GM18951 (cell line): ENCODE data around the gene CT45A2.
"Not testable (repeated sequence)": the region's sequence is repeated elsewhere in the genome, so short reads cannot be mapped to it uniquely, and the experiment has no call there.

Source experiments
- in situ Hi-C: fragments of 300-500 bp; cut with MboI; formaldehyde crosslinking; loops from one replicate; pipeline ENCODE4 v1.12.0; 2022; ENCODE audit warnings: low sequenced_read_pairs, mixed read lengths, inconsistent platforms; ENCODE audit not compliant: unreplicated experiment

CT45A2 gene

GRCh38 chrX:135819912-135820311, at the start of gene CT45A2:
TSS of gene CT45A2 (minus strand) at chrX:135820012. CDS start at chrX:135816265, 3,747 bp downstream.
- in situ Hi-C loops: not testable (repeated sequence)

- in situ Hi-C loops: not testable (repeated sequence)
These were observed 34.6 kb upstream of the CT45A2 start, which contains the start of gene CT45A8 for GRCh38 chrX:135854438-135854837. TSS of gene CT45A8 (minus strand) at chrX:135854538. CDS start at chrX:135850783, 3,755 bp downstream.

- in situ Hi-C loops: not testable (repeated sequence)
These were observed 17.4 kb upstream of the CT45A2 start, which contains the start of gene CT45A7 for GRCh38 chrX:135837180-135837579. TSS of gene CT45A7 (minus strand) at chrX:135837280. CDS start at chrX:135833533, 3,747 bp downstream.

- in situ Hi-C loops: not testable (repeated sequence)
These were observed 17.1 kb downstream of the CT45A2 start, which contains the start of gene CT45A6 for GRCh38 chrX:135802687-135803086. TSS of gene CT45A6 (minus strand) at chrX:135802787. CDS start at chrX:135798993, 3,794 bp downstream.

GRCh38 chrX:135785403-135785802, 34.4 kb downstream of the CT45A2 start, which contains the start of gene CT45A5:
TSS of gene CT45A5 (minus strand) at chrX:135785503. CDS start at chrX:135781729, 3,774 bp downstream.
- in situ Hi-C loops: not testable (repeated sequence)

- in situ Hi-C loops: not testable (repeated sequence)
These were observed 51.7 kb downstream of the CT45A2 start, which contains the start of gene CT45A3 for GRCh38 chrX:135768091-135768490. TSS of gene CT45A3 (minus strand) at chrX:135768191. CDS start at chrX:135764444, 3,747 bp downstream.
